Heart left ventricle (tissue), 16 donors: ENCODE measurements around the gene FASTK. TPM values are rescaled to one million over a fixed set of nuclear protein-coding genes. Genes with fewer than 3 reads are reported as not detected.
"Not testable (repeated sequence)": the region's sequence is repeated elsewhere in the genome, so short reads cannot be mapped to it uniquely, and the experiment has no call there.

Source experiments
- ATAC-seq, 4 donors: fragments of 200-7000 bp; cut with Tn5 transposase; one replicate each; pipeline ENCODE4 v1.9.1; 2020 to 2022; ENCODE audit warnings: moderate library complexity in 4 of 4, mild to moderate bottlenecking in 3 of 4, moderate number of reproducible peaks in 1 of 4
- DNase-seq, 5 donors: peaks; one replicate each; pipeline ENCODE4 v3.0.0-alpha.2; 2020
- H3K27ac ChIP-seq, 12 donors: fragments of 200-600 bp; sonication (generic) in 4 of 12; one replicate each; pipeline versions ENCODE4 v1.5.0 to v1.8.0; 2016 to 2022; ENCODE audit warnings: mild to moderate bottlenecking in 2 of 12
- H3K27me3 ChIP-seq, 9 donors: fragments of 200-600 bp; sonication (generic) in 2 of 9; one replicate each; pipeline versions ENCODE4 v1.5.1 to v1.8.0; 2016 to 2022; ENCODE audit warnings: mild to moderate bottlenecking in 3 of 9
- H3K36me3 ChIP-seq, 9 donors: fragments of 200-600 bp; sonication (generic) in 2 of 9; one replicate each; pipeline versions ENCODE4 v1.5.0 to v1.8.0; 2018 to 2022; ENCODE audit warnings: mild to moderate bottlenecking in 2 of 9
- H3K4me1 ChIP-seq, 12 donors: fragments of 200-600 bp; sonication (generic) in 4 of 12; one replicate each; pipeline versions ENCODE4 v1.5.0 to v1.8.0; 2016 to 2022; ENCODE audit warnings: mild to moderate bottlenecking in 3 of 12
- H3K4me3 ChIP-seq, 12 donors: fragments of 200-600 bp; sonication (generic) in 4 of 12; one replicate each; pipeline versions ENCODE4 v1.5.0 to v1.8.0; 2017 to 2022; ENCODE audit warnings: mild to moderate bottlenecking in 9 of 12, moderate library complexity in 4 of 12
- H3K9me3 ChIP-seq, 12 donors: fragments of 200-600 bp; sonication (generic) in 4 of 12; one replicate each; pipeline versions ENCODE4 v1.5.0 to v1.8.0; 2016 to 2022; ENCODE audit warnings: mild to moderate bottlenecking in 1 of 12
- CTCF ChIP-seq, 12 donors: fragments of 200-600 bp; sonication (generic) in 4 of 12; IDR thresholded peaks; one replicate each; pipeline versions ENCODE4 v1.5.0 to v1.8.0; 2018 to 2022; ENCODE audit warnings: antibody characterized with exemption in 12 of 12, mild to moderate bottlenecking in 5 of 12
- POLR2A ChIP-seq, 2 donors: fragments of 450-650 bp; IDR thresholded peaks; one replicate each; pipeline ENCODE4 v1.6.1; 2017; ENCODE audit warnings: antibody characterized with exemption in 2 of 2, mild to moderate bottlenecking in 2 of 2, moderate library complexity in 2 of 2
- WGBS, 4 donors: extraction: QIAGEN DNeasy Blood & Tissue Kit in 2 of 4; methylation state at CpG; one replicate each; pipeline versions ENCODE4 v1.1.5 to v1.1.7; 2013 to 2018; 5-methylcytosine and 5-hydroxymethylcytosine counted together
- intact Hi-C, 10 donors: fragments of 100-400 bp; cut with DNase I; formaldehyde crosslinking; loops; one replicate each; pipeline versions ENCODE4 v1.11.1 to v1.14.2; 2022
- polyA plus RNA-seq, 2 donors: library from polyadenylated mRNA; stranded (reverse); fragments of 200-250 nt; gene quantifications; one replicate each; pipeline ENCODE4 v1.2.3, GENCODE V29; 2013
- total RNA-seq, 9 donors: library from RNA; depleted of rRNA in 2 of 9; stranded (reverse); fragments of >200 nt in 2 of 9; fragmentation: NEBNext Ultra II Directional in 3 of 9; extraction: Animal tissue kit (Norgen Biotek cat#: 25700) in 3 of 9; gene quantifications; one replicate each; pipeline versions ENCODE4 v1.1.0 to v1.2.4, GENCODE V29; 2016 to 2023
- donor health status: ischemic (EF 13 %, LVEDD 7.1; RV severe dilation, severe dysfunction).
- donor health status: healthy with polysubstance abuse.
- donor health status: DM: no; HTN: yes; CAD: no.
- donor health status: DM: no; HTN: no; CAD: no.
- donor health status: ischemic (EF 25% LVEDD 6.9; RV normal size, moderate dysfunction).
- donor health status: ischemic (EF 25% LVEDD 5.7; RV mildly dilated, moderate dysfunction).
- donor health status: healthy.
- donor health status: DM: yes; HTN: yes; CAD: no.
- donor health status: ischemic (EF 35%, LVEDD 5.7; RV mildly dilated, moderate dysfunction).
- donor health status: nonischemic (EF 11% LVEDD 7.7; RV severe dilation, severe dysfunction).
- donor health status: DM: yes; HTN: yes; CAD: no.
- donor health status: PGD.
- donor health status: ischemic (EF 29% LVEDD 5.4; RV normal size, mild dysfunction).
- donor health status: nonischemic (EF 23%, LVEDD 6.1; RV moderate dilation, normal function).

The FASTK gene
- total and polyA plus RNA-seq, 11 donors: 59.9 to 168 (median 77.7) TPM

DNA sequence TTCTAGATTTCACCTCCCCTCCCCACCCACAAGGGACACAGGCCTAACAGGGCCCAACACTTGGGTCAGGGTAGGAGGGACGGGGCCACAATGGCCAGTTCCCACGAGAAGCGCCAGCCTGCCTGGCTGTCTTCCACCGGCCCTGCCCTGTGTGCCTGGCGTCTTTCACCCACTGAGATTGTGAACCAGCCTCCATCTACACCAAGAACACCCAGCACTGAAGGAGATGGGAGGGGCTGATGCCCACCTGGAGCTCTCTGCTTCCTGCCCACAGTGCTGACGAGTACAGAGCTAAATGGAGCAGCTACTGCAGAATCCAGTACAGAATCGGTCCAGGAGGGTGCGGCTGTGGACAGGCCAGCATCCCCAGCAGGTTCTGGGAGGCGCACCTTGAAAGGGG lies 34.6 kb downstream of the FASTK start:
- DNase-seq: no peak
- WGBS, 4 donors: 78 to 90% (median 87%) methylated on average over 5 to 9 of the region's 9 CpGs
- peaks cover 0 to 34% (median 17%) of the 10 kb centered on the region in 9 donors for H3K36me3 ChIP-seq
- H3K27ac ChIP-seq: no peak overlapping the region
- no peak overlapping the region for H3K4me3 ChIP-seq
- H3K4me1 ChIP-seq: peaks cover 0 to 11% (median 3%) of the 10 kb centered on the region in 12 donors
- no peak for ATAC-seq
- TF ChIP-seq POLR2A (IDR thresholded peaks at IDR 0.05) (no peak), CTCF (IDR thresholded peaks at IDR 0.05) (no peak)
- H3K9me3 ChIP-seq: no peaks in the 10 kb centered on the region
- intact Hi-C loops: no loop called here
- peaks cover 0 to 3% (median 0%) of the 10 kb centered on the region in 9 donors for H3K27me3 ChIP-seq

DNA sequence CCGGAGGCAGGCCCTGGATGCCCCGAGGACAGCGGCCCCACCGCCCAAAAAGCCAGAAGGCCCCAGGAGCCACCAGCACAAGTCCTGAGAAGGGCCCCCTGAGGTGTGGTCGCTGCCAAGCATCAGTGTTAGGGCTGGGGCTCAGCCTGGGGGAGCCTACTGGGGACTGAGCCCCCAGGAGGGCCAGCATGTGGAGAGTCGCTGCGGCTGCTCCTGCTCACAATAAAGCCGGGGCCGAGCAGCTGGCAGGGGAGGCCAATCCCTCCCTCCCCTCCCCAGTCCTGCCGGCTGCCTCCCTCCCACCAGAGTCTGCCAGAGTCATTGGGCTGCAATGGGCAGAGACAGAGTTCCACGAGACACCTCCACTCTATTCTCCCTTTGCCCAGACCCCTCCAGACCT lies 35.3 kb downstream of the FASTK start:
- 75 to 86% (median 82%) methylated on average over 3 to 11 of the region's 11 CpGs for WGBS, 4 donors
- H3K4me1 ChIP-seq: peaks cover 0 to 8% (median 0%) of the 10 kb centered on the region in 12 donors
- H3K9me3 ChIP-seq: no peaks in the 10 kb centered on the region
- DNase-seq (no peak), ATAC-seq (no peak)
- H3K27me3 ChIP-seq: peaks cover 0 to 1% (median 0%) of the 10 kb centered on the region in 9 donors
- TF ChIP-seq POLR2A (IDR thresholded peaks at IDR 0.05): no peak
- TF ChIP-seq CTCF (IDR thresholded peaks at IDR 0.05): no peak
- intact Hi-C loops: no loop called here
- no peak overlapping the region for H3K4me3 ChIP-seq
- peaks cover 0 to 34% (median 17%) of the 10 kb centered on the region in 9 donors for H3K36me3 ChIP-seq
- no peak overlapping the region for H3K27ac ChIP-seq

- peak in 1 of 5 donors; percentile 51 for DNase-seq
- WGBS, 4 donors: 93 to 97% (median 94%) methylated on average over 10 to 20 of the region's 20 CpGs
- intact Hi-C loops: no loop called here
- Histone ChIP-seq H3K27me3 (no peaks in the 10 kb centered on the region), H3K4me1 (peaks cover 3 to 19% (median 12%) of the 10 kb centered on the region in 12 donors), H3K4me3 (no peak overlapping the region), H3K9me3 (no peaks in the 10 kb centered on the region), H3K27ac (no peak overlapping the region), H3K36me3 (peaks cover 0 to 34% (median 17%) of the 10 kb centered on the region in 9 donors)
- no peak for TF ChIP-seq CTCF (IDR thresholded peaks at IDR 0.05)
- TF ChIP-seq POLR2A (IDR thresholded peaks at IDR 0.05): no peak
- no peak for ATAC-seq
Measured at GRCh38 chr7:151043959-151044358, 36.6 kb downstream of the FASTK start.

GRCh38 chr7:151043449-151043848 lies 37.2 kb downstream of the FASTK start:
- DNase-seq, ATAC-seq, H3K27me3 ChIP-seq, H3K9me3 ChIP-seq, H3K27ac ChIP-seq, intact Hi-C loops, H3K4me3 ChIP-seq: not testable (repeated sequence)
- Histone ChIP-seq H3K4me1 (peaks cover 7 to 24% (median 16%) of the 10 kb centered on the region in 12 donors), H3K36me3 (peaks cover 0 to 34% (median 17%) of the 10 kb centered on the region in 9 donors)
- 86 to 90% (median 89%) methylated on average over 10 of the region's 10 CpGs for WGBS, 4 donors
